22Rv1 (cell line): Measurements from ENCODE around the gene CD6.

Source experiments
- CTCF ChIP-seq: fragments of 450-650 bp; IDR thresholded peaks from 2 replicates; pipeline ENCODE4 v1.5.1; 2017; ENCODE audit warnings: mild to moderate bottlenecking
- ZFX ChIP-seq: fragments of 450-650 bp; IDR thresholded peaks from 2 replicates; pipeline ENCODE4 v1.6.1; 2017; ENCODE audit warnings: antibody characterized with exemption, borderline replicate concordance

DNA sequence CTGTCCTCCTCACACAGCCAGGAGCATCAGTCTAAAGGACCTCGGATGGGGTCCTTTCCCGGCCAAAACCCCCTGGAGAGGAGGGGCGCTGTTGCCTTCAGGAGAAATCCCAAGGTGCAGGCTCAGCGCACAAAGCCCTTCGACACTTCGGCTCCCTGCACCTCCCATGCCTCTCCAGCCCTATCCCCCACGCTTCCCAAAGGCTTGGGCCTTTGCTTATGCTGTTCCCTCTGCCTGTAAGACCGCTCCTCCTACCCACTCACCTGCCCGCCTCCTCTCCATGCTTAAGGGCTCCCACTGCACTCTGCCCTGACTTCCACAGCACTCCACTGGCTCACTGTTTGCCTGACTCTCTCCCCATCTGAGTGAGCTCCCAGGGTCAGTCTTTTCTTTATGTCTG lies 33.0 kb upstream of the CD6 start:
- TF ChIP-seq CTCF, result no peak
- no peak for TF ChIP-seq ZFX
